Astrocyte of the cerebellum (primary cell): ENCODE measurements around the gene ST3GAL3.

Experiments
- DNase-seq: peaks from one replicate; pipeline ENCODE4 v3.0.0-alpha.2; 2011; ENCODE audit warnings: low read depth
- H3K4me3 ChIP-seq: 2 replicates; pipeline ENCODE4 v1.5.1; 2011; ENCODE audit warnings: mild to moderate bottlenecking, low read depth, low read length, moderate library complexity
- in situ Hi-C: cut with HindIII; loops from 2 replicates; pipeline ENCODE4 v1.10.0; 2017; ENCODE audit warnings: low sequenced_read_pairs
- TF ChIP-seq, protein P1 (sequence below): IDR thresholded peaks from 2 replicates; pipeline ENCODE4 v1.5.1; 2012; ENCODE audit warnings: low read length, low read depth, moderate library complexity, mild to moderate bottlenecking; ENCODE audit errors: missing control alignments

ST3GAL3 gene

DNA sequence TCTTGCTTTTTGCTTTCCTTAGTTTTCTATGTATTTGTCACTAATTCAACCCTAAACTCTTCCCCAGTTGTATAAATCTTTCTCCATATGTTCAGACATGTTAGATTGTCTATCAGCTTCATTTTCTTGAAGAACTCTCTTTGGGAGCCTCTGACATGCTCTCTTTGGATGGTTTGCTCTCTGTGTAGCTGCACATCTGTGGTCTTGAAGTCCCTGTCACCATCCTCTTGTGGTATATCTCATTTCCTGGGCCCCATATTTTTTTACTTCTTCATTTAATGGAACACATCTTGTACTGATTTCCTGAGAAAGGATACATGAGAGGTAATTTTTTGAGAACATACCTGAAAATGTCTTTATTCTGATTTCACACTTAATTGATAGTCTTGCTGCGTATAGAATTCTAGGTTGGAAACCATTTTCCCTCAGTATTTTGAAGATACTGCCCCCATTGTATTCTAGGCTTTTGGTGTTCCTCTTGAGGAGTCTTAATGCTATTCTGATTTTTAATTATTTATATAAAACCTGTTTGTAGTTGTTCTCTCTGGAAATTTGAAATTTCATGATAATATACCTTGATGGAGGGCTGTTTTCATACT, 72.6 kb downstream of the ST3GAL3 start:
- DNase-seq: no peak
- TF ChIP-seq, protein P1, sequence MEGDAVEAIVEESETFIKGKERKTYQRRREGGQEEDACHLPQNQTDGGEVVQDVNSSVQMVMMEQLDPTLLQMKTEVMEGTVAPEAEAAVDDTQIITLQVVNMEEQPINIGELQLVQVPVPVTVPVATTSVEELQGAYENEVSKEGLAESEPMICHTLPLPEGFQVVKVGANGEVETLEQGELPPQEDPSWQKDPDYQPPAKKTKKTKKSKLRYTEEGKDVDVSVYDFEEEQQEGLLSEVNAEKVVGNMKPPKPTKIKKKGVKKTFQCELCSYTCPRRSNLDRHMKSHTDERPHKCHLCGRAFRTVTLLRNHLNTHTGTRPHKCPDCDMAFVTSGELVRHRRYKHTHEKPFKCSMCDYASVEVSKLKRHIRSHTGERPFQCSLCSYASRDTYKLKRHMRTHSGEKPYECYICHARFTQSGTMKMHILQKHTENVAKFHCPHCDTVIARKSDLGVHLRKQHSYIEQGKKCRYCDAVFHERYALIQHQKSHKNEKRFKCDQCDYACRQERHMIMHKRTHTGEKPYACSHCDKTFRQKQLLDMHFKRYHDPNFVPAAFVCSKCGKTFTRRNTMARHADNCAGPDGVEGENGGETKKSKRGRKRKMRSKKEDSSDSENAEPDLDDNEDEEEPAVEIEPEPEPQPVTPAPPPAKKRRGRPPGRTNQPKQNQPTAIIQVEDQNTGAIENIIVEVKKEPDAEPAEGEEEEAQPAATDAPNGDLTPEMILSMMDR: no peak
- no peak overlapping the region for H3K4me3 ChIP-seq
- in situ Hi-C loops: no loop called here

DNA sequence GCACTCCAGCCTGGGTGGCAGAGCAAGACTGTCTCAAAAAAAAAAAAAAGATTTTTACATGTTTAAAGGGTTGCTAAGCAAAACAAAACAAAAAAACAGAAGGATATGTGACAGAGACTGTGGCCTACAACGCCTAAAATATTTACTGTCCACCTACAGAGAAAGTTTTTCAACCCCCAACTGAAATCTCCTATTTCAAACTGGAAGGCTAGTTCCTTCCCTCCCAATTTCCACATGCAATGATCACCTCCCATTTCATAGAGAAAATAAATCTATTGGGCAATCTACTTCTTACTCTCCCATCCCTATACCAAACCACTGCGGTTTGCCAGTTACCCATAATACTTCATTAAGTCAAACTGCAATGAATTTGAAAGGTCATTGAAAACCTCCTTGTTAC, 74.2 kb downstream of the ST3GAL3 start:
- no peak overlapping the region for H3K4me3 ChIP-seq
- DNase-seq: no peak
- in situ Hi-C loops: no loop called here
- TF ChIP-seq, protein P1: no peak

DNA sequence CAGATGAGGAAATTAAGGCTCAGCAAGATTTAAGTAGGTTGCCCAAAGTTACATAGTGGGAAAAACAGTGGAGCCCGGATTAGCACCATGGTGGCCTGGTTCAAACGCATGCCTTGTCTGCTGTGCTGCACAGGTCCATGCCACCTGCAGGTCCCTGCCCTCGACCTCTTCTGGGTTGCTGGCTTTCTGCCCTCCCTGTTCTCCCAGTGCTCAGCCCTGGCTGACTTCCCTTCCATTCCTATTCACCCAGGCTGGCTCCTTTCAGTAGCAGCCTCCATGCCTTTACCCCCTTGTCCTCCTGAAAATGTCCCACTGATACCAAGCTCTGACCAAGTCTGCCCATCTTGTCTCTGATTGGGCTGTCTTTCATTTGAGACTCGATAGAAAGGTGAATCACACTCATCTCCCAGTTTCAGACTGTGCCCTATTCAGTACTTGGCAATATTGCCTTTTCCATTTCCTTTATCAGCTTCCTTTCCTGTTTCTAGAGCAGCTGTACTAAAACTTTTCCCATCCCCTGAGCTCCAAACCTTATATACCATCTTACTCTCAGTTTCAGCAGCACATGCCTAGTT, 75.8 kb downstream of the ST3GAL3 start:
- in situ Hi-C loops: no loop called here
- TF ChIP-seq, protein P1: no peak

DNA sequence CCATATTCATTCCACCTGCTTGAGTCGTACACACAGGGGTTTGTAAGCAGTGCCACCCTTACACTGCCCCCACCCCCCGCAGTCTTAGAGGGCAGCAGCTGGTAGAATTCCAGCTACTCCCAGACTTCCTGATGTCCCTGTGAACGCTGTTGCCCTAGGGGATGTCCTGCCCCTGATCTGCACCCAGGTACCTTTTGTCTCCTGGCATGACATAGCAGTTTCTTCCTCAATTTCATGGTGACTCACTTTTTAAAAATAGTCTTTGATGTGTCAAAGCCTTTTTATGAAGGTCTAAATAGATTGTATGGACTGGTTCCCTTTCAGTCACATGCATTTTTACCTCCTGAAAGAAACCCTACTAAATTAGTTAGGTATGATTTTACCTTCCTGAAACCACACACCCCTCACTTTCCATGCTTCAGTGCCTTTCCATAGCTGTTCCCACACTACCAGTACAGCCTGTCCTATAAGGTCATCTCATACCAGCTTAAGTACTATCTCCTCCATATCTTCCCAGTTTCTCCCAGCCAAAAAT, 76.4 kb downstream of the ST3GAL3 start:
- TF ChIP-seq, protein P1: no peak
- DNase-seq: no peak
- no peak overlapping the region for H3K4me3 ChIP-seq
- in situ Hi-C loops: no loop called here

More for the DNA sequence above, 75.8 kb downstream of the ST3GAL3 start:
- no peak overlapping the region for H3K4me3 ChIP-seq
- DNase-seq: no peak

DNA sequence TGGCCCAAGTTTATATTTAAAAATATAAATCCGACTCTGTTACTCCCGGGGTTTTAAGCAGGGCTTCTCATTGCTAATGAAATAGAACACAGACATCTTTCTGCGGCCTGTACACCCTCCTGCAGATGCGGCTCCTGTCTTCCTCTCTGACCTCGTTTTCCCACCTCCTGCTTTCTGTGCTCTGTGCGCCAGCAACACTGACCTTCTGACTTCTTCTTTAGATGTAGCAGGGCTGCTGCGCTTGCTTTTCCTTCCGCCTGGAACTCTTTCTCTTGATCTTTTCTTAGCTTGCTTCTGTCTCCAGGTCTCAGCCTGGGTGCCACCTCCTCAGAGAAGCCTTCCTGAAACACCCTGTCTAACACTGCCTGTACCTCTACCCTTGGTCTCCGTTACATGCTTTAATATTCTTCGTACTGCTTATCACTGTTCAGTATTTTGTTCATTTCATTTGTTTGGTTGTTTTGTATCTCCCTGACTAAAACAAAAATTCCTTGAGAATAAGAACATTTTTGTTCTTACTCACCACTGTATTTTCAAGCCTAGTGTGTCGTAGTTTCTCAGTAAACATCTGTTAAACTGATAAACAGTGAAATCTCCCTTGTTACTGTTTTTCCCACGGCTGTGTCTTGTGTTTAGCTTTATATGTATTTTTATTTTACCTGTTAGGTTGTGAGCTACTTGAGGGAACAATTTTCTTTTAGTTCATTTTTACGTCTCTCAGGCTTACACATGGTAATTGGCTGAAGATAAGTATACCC, 79.0 kb downstream of the ST3GAL3 start:
- TF ChIP-seq, protein P1: no peak
- no peak for DNase-seq
- no peak overlapping the region for H3K4me3 ChIP-seq

DNA sequence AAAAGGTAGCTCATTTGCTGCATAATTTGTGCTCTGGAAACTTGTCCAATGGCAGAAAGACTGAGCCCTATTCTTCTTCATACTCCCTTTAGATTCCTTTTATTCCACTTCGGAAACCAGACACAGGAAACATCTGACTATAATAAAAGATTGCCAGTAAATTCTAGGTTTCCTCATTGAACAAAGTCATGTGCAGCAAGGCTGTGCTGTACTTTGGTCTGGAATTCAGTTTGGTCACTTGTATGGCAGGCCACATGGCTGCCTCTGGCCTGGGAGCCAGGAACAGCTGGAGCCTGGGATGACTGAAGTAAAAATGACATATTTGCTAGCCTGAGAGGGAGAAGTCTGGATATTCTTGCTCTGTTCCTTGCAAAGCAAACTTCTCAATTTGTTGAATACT, 79.6 kb downstream of the ST3GAL3 start:
- in situ Hi-C loops: no loop called here
- no peak for DNase-seq
- H3K4me3 ChIP-seq: no peak overlapping the region
- TF ChIP-seq, protein P1: no peak

More for the DNA sequence above, 79.0 kb downstream of the ST3GAL3 start:
- in situ Hi-C loops: no loop called here
